HCT116 (cell line): ENCODE data around the gene SAMD9. TPM values are rescaled to one million over a fixed set of nuclear protein-coding genes. Genes with fewer than 3 reads are reported as not detected.
"Not testable (repeated sequence)": the region's sequence is repeated elsewhere in the genome, so short reads cannot be mapped to it uniquely, and the experiment has no call there.

ENCODE experiments used
- ATAC-seq: fragments of 200-7000 bp; cut with Tn5 transposase; 2 replicates; pipeline ENCODE4 v1.9.1; 2020; ENCODE audit warnings: mild to moderate bottlenecking, moderate library complexity
- BruUV-seq: library from RNA; stranded (reverse); fragments of 400-500 nt; replicated peaks from 2 replicates; lab custom pipeline; 2021; lab: Mats Ljungman, UMichigan
- CTCF ChIA-PET: fragments of 300-600 bp; sonication (Branson Sonifier 250); formaldehyde crosslinking; loops from one replicate; lab custom pipeline; 2021; ENCODE audit warnings: antibody characterized with exemption; lab: Charles Lee
- POLR2A ChIA-PET: fragments of 300-600, 350-600 bp; sonication (Branson Sonifier 250); formaldehyde crosslinking; loops from one replicate; lab custom pipeline; 2021; ENCODE audit warnings: antibody characterized with exemption; lab: Charles Lee
- RAD21 ChIA-PET, 2 experiments: fragments of 300-600 bp; sonication (Branson Sonifier 250); formaldehyde crosslinking; loops; one replicate each; lab custom pipeline; 2023; ENCODE audit warnings: low total read pairs in 2 of 2; ENCODE audit not compliant: uncharacterized antibody in 2 of 2, unreplicated experiment in 2 of 2, low non-redundant PET in 1 of 2; lab: Charles Lee
- DNase-seq: peaks from one replicate; pipeline ENCODE4 v3.0.0-alpha.2; 2010; ENCODE audit warnings: low read depth, low spot score
- H2AFZ ChIP-seq: fragments of 200-600 bp; shearing (Covaris generic), sonication (generic); 2 replicates; pipeline ENCODE4 v1.6.1; 2017; ENCODE audit warnings: low read depth, mixed run types, mixed read lengths, antibody characterized with exemption, low read length; ENCODE audit not compliant: poor library complexity, severe bottlenecking
- H3K27ac ChIP-seq: 2 replicates; pipeline ENCODE4 v1.5.1; 2012; ENCODE audit warnings: low read depth, low read length
- H3K27me3 ChIP-seq: fragments of 200-600 bp; sonication (generic); 2 replicates; pipeline ENCODE4 v1.6.1; 2016; ENCODE audit warnings: mixed run types, low read length, mixed read lengths; ENCODE audit not compliant: insufficient read depth
- H3K36me3 ChIP-seq, 2 experiments: fragments of 200-500 bp in 1 of 2; fragments of 200-600 bp in 1 of 2; sonication (Bioruptor generic) in 1 of 2; sonication (generic) in 1 of 2; 2 replicates each; pipeline versions ENCODE4 v1.5.1 to v1.6.1; 2014 to 2016; ENCODE audit warnings: low read length in 2 of 2, inconsistent platforms in 1 of 2, mixed read lengths in 1 of 2, mixed run types in 1 of 2; ENCODE audit not compliant: insufficient read depth in 2 of 2, control insufficient read depth in 1 of 2
- H3K4me1 ChIP-seq, 2 experiments: fragments of 200-600 bp in 1 of 2; sonication (generic) in 1 of 2; 2 replicates each; pipeline versions ENCODE4 v1.5.1 to v1.6.1; 2012 to 2017; ENCODE audit warnings: low read length in 2 of 2, inconsistent platforms in 1 of 2, mild to moderate bottlenecking in 1 of 2, mixed read lengths in 1 of 2, mixed run types in 1 of 2, moderate library complexity in 1 of 2; ENCODE audit not compliant: insufficient read depth in 2 of 2, control insufficient read depth in 1 of 2
- H3K4me2 ChIP-seq: fragments of 200-600 bp; sonication (generic); 2 replicates; pipeline ENCODE4 v1.6.1; 2017; ENCODE audit warnings: mixed run types, low read length, mixed read lengths
- H3K4me3 ChIP-seq, 2 experiments: fragments of 200-600 bp in 1 of 2; sonication (generic) in 1 of 2; replicated peaks in 1 of 2; 2 replicates each; pipeline ENCODE4 v1.5.1; 2011 to 2016; ENCODE audit warnings: low read length in 2 of 2, control low read depth in 1 of 2, low read depth in 1 of 2, mild to moderate bottlenecking in 1 of 2, mixed read lengths in 1 of 2, mixed run types in 1 of 2
- H3K79me2 ChIP-seq: fragments of 200-600 bp; sonication (generic); 2 replicates; pipeline ENCODE4 v1.6.1; 2017; ENCODE audit warnings: mild to moderate bottlenecking, mixed run types, low read length, moderate library complexity, mixed read lengths; ENCODE audit not compliant: insufficient read depth
- H3K9ac ChIP-seq: fragments of 200-600 bp; sonication (generic); 2 replicates; pipeline ENCODE4 v1.6.1; 2016; ENCODE audit warnings: low read length, mixed read lengths
- H3K9me2 ChIP-seq: fragments of 200-600 bp; sonication (generic), shearing (Covaris generic); 2 replicates; pipeline ENCODE4 v1.6.1; 2017; ENCODE audit warnings: mixed run types, mild to moderate bottlenecking, moderate library complexity; ENCODE audit not compliant: insufficient read depth
- H3K9me3 ChIP-seq, 2 experiments: fragments of 200-500 bp in 1 of 2; fragments of 200-600 bp in 1 of 2; sonication (Bioruptor generic) in 1 of 2; sonication (generic) in 1 of 2; 2 replicates each; pipeline ENCODE4 v1.6.1; 2014 to 2017; ENCODE audit warnings: low read length in 2 of 2, mixed read lengths in 2 of 2, inconsistent platforms in 1 of 2, low read depth in 1 of 2, mild to moderate bottlenecking in 1 of 2, mixed run types in 1 of 2, moderate library complexity in 1 of 2; ENCODE audit not compliant: control insufficient read depth in 1 of 2, insufficient read depth in 1 of 2
- H4K20me1 ChIP-seq: fragments of 200-600 bp; sonication (generic), shearing (Covaris generic); 2 replicates; pipeline ENCODE4 v1.6.1; 2017; ENCODE audit warnings: mixed run types, mild to moderate bottlenecking, moderate library complexity; ENCODE audit not compliant: insufficient read depth
- FOSL1 ChIP-seq: IDR thresholded peaks from 2 replicates; pipeline ENCODE4 v1.6.1; 2012; ENCODE audit warnings: low read depth
- intact Hi-C: fragments of 100-400 bp; cut with micrococcal nuclease; formaldehyde crosslinking; loops from 2 replicates; pipeline ENCODE4 v1.10.0; 2022
- total RNA-seq: library from RNA; stranded (reverse); gene quantifications from one replicate; pipeline ENCODE4 v1.2.1, GENCODE V29; 2021; ENCODE audit not compliant: unreplicated experiment
- TF ChIP-seq, protein P1 (sequence below): IDR thresholded peaks from 2 replicates; pipeline ENCODE4 v1.6.1; 2012; ENCODE audit warnings: low read depth

Gene SAMD9
- total RNA-seq, 1 experiment from 2014 or later: 5.3 TPM

DNA sequence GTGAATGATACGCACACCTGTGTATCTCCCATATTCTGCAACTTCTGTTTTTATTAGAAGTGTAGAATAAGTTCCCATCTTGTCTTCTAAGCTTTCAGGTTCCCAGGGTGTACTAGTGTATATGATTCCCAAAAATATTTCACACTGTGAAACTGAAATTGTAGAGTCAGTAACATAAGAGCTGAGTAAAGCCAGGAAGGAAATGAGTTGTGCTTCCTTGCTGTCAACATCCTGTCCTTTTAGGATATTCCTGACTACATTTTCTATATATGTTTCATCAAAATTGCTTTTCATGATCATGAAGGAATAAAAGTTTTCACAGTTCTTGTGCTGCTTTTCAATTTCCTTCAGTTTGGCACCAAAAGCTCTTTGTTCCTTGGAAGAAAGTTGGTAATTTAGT lies 15.2 kb upstream of the SAMD9 start (continued):
- TF ChIP-seq, protein P1, sequence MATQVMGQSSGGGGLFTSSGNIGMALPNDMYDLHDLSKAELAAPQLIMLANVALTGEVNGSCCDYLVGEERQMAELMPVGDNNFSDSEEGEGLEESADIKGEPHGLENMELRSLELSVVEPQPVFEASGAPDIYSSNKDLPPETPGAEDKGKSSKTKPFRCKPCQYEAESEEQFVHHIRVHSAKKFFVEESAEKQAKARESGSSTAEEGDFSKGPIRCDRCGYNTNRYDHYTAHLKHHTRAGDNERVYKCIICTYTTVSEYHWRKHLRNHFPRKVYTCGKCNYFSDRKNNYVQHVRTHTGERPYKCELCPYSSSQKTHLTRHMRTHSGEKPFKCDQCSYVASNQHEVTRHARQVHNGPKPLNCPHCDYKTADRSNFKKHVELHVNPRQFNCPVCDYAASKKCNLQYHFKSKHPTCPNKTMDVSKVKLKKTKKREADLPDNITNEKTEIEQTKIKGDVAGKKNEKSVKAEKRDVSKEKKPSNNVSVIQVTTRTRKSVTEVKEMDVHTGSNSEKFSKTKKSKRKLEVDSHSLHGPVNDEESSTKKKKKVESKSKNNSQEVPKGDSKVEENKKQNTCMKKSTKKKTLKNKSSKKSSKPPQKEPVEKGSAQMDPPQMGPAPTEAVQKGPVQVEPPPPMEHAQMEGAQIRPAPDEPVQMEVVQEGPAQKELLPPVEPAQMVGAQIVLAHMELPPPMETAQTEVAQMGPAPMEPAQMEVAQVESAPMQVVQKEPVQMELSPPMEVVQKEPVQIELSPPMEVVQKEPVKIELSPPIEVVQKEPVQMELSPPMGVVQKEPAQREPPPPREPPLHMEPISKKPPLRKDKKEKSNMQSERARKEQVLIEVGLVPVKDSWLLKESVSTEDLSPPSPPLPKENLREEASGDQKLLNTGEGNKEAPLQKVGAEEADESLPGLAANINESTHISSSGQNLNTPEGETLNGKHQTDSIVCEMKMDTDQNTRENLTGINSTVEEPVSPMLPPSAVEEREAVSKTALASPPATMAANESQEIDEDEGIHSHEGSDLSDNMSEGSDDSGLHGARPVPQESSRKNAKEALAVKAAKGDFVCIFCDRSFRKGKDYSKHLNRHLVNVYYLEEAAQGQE: no peak

DNA sequence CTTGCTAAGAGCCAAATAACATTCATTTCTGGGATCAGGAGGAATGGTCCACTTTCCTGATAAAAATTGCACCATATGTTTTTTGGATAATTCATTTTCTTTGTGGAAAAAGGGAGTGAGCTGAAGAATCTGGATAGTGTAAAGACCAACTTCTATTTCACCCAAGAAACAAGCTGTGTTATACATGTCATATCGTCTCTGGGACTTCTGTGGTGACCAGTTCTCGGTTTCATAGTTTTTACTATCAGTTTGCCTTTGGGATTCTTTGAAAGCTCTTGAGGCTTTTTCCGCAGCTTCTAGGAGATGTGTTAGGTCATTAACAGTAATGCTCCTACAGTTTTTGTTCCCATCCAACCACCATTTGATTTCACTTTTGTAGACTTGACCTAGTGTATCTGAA lies 14.4 kb upstream of the SAMD9 start:
- Histone ChIP-seq H3K27me3 (0 out of 2 replicates have a peak, but pooled peaks cover 14% of the 10 kb centered on the region), H3K4me3 (no peak overlapping the region), H4K20me1 (no peaks in the 10 kb centered on the region), H3K4me2 (no peak overlapping the region), H3K27ac (no peak overlapping the region), H3K4me1 (no peaks in the 10 kb centered on the region), H3K9me2 (no peaks in the 10 kb centered on the region), H3K79me2 (no peaks in the 10 kb centered on the region), H3K9me3 (no peaks in the 10 kb centered on the region), H3K9ac (no peak overlapping the region), H2AFZ (no peak overlapping the region), H3K36me3 (no peaks in the 10 kb centered on the region)
- DNase-seq (no peak), ATAC-seq (no peak)
- no TSS peak for BruUV-seq
- CTCF ChIA-PET: no interaction called here
- intact Hi-C loops: no loop called here
- RAD21 ChIA-PET: no interaction called here
- TF ChIP-seq FOSL1: no peak
- POLR2A ChIA-PET: no interaction called here

DNA sequence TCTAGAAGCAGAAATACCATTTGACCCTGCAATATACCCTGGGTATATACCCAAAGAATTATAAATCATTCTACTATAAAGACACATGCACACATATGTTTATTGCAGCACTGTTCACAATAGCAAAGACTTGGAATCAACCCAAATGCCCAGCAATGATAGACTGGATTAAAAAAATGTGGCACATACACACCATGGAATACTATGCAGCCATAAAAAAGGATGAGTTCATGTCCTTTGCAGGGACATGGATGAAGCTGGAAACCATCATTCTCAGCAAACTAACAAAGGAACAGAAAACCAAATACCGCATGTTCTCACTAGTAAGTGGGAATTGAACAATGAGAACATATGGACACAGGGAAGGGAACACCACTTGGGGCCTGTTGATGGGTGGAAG lies 9.2 kb upstream of the SAMD9 start:
- DNase-seq, ATAC-seq, H4K20me1 ChIP-seq, BruUV-seq, H3K27ac ChIP-seq, H3K9me3 ChIP-seq, H3K36me3 ChIP-seq, H3K9ac ChIP-seq, POLR2A ChIA-PET, H3K79me2 ChIP-seq, H3K4me3 ChIP-seq, H3K4me2 ChIP-seq, intact Hi-C loops, H2AFZ ChIP-seq, RAD21 ChIA-PET, H3K27me3 ChIP-seq, H3K4me1 ChIP-seq, H3K9me2 ChIP-seq, CTCF ChIA-PET: not testable (repeated sequence)

DNA sequence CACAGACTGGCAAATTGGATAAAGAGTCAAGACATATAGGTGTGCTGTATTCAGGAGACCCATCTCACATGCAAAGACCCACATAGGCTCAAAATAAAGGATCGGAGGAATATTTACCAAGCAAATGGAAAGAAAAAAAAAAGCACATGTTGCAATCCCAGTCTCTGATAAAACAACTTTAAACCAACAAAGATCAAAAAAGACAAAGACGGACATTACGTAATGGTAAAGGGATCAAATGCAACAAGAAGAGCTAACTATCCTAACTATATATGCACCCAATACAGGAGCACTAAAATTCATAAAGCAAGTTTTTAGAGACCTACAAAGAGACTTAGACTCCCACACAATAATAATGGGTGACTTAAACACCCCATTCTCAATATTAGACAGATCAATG lies 5.8 kb upstream of the SAMD9 start:
- POLR2A ChIA-PET, H2AFZ ChIP-seq, H3K9me2 ChIP-seq, DNase-seq, H4K20me1 ChIP-seq, ATAC-seq, H3K4me2 ChIP-seq, H3K36me3 ChIP-seq, BruUV-seq, intact Hi-C loops, H3K9me3 ChIP-seq, RAD21 ChIA-PET, H3K79me2 ChIP-seq, CTCF ChIA-PET, H3K9ac ChIP-seq, H3K27ac ChIP-seq, H3K27me3 ChIP-seq, H3K4me3 ChIP-seq: not testable (repeated sequence)
- peaks cover 0 to 12% of the 10 kb centered on the region in 2 experiments; a peak in 1 of 4 replicates for H3K4me1 ChIP-seq
